CD4-positive, alpha-beta T cell treated with Interleukin-2 at 100 ng/mL for 4 hours (primary cell): ENCODE data around the gene PPP3CB.
A peak's percentile ranks its signal among the peaks of the same experiment; 100 is the strongest.

Experiments used
- DNase-seq: peaks from one replicate; pipeline ENCODE4 v3.0.0-alpha.2; 2020; ENCODE audit warnings: low spot score

Gene PPP3CB

GRCh38 chr10:73480158-73480557 is 15.7 kb downstream of the PPP3CB start:
- no peak for DNase-seq

- no peak for DNase-seq
Observed at GRCh38 chr10:73478636-73479035, 17.2 kb downstream of the PPP3CB start.

GRCh38 chr10:73471226-73471625 is 24.6 kb downstream of the PPP3CB start:
- DNase-seq = no peak

GRCh38 chr10:73469579-73469978 is 26.2 kb downstream of the PPP3CB start:
- no peak for DNase-seq

DNA sequence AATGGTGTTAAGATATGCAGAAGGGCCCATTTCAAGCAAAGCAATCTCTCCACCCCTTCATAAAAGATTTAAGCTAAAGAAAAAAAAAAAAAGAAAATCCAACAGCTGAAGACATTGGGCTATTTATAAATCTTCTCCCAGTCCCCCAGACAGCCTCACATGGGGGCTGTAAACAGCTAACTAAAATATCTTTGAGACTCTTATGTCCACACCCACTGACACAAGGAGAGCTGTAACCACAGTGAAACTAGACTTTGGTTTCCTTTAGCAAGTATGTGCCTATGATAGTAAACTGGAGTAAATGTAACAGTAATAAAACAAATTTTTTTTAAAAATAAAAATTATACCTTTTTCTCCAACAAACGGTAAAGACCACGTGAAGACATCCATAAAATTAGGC is 28.6 kb downstream of the PPP3CB start:
- DNase-seq = peak; percentile 4

DNA sequence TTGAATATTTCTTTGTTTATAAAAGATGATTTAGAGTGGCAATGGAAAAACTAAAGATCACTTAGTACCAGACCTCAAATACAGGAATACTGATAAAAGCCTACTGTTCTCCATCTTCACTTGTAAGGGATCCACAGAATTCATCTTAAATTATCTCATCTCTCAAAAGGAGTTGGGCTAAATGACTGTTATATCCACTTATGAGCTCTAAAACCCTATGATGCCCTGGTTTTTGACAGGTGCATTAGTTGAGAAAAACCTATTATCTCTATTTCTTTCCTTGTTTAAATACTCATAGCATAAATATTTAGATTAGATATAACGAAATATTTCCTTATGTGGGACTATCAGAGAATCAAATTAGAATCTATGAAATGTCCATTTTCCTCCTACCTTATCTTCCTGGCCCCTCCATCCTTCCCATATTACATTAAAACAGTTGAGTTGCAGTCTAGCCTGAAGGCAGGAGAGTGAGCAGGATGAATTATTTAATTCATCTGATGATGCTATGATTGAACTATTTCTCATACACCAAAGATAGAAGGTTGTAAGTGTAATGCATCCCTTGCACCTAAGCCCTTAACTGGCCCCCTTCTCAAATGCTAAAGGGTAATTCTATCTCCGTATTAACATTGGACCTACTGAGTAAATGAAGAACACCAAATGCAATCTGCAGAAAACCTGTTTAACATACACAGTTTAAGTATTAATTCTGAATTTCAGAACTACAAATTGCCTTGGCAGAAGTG is 29.7 kb downstream of the PPP3CB start:
- no peak for DNase-seq

DNA sequence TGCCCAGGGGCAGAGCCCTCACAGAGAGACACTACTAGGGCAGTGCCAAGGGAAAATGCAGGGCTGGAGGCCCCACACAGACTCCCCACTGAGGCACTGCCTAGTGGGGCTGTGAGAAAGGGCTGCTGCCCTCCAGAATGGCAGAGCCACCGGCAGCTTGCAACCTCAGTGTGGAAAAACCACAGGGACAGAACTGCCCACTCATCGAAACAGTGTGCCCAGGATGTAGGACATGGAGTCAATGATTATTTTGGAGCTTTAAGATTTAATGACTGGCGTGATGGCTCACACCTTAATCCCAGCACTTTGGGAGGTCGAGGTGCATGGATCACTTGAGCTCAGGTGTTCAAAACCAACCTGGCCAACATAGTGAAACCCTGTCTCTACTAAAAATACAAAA is 34.9 kb downstream of the PPP3CB start:
- DNase-seq = no peak

GRCh38 chr10:73459683-73460314 is 36.0 kb downstream of the PPP3CB start:
- DNase-seq = no peak

DNA sequence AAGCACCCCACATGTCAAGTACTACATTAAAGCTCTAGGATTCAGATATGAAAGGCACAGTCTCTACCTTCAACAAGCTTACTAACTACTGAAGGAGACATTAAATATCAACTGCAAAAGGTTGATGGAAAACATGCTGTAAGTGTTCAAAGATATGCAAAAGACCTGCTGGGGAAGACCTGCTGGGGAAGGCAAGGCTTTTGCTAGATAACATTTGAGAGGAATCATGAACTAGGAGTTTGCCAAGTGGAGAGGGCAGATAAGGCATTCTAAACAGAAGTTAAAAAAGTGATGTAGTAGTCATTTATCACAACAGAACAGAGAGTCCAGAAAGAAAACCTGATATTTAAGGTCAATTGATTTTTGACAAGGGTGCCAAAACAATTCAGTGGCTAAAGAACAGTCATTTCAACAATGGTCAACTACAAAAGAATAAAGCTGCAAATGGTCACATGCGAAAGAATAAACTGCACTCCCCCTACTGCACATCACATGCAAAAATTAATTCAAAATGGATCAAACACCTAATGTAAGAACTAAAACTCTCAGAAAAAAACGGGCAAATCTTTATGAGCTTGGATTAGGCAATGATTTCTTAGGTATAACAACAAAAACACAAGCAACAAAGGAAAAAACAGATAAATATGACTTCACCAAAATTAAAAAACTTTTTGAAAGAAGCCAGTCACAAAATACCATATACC is 39.5 kb downstream of the PPP3CB start:
- no peak for DNase-seq

DNA sequence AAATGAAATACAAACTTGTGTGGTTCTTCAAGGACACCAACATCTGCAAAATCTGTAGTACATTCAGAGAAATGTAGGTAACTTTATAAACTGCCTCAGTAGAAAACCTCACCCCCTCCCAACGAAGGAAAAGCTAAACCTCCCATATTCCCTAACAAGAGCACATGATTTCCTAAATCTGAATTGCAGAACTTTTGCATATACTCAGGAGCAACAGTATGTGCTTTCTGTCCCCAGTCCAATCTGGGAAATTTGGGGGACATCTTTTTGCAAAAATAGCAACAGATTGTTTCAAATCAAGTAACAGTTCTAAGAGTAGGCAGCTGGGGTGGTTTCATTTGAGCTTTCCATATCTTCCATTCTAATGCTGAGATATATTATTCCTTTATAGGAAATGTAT is 46.7 kb downstream of the PPP3CB start:
- DNase-seq = no peak

DNA sequence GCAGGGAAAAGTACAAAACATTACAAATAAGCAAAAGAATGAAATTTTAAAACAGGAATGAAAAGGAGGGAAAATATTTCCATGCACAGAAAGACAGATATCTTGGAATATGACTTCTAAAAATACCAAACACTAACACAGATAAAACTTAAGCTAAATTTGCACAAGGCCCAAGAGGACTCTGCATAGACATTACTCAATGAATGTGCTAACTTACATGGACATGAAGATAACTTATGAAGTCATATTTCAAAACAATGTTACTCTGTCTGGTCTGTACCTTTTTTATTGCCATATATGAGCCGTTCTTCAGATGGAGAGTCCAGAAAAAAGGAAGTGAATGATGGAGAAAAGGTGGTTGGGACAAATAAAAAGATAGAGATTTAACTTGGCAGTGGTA is 47.4 kb downstream of the PPP3CB start:
- DNase-seq = no peak

DNA sequence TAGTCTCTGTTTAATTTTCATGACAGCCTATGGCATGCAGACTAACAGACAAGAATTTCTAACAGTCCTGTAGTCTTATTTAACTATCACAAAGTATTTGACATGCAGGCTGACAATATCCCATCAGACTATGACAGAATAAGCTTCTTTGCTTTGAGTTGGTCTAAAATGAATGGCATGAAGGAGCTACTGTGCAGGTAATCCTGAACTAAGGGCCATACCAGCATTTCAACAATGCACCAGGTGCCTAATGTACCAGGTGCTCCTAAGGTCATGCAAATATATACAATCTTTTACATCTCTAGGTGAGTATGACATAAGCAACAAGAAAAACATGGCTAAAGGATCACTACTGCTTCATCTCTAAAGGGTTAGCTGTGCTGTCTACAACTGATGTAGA is 48.9 kb downstream of the PPP3CB start:
- DNase-seq = no peak

DNA sequence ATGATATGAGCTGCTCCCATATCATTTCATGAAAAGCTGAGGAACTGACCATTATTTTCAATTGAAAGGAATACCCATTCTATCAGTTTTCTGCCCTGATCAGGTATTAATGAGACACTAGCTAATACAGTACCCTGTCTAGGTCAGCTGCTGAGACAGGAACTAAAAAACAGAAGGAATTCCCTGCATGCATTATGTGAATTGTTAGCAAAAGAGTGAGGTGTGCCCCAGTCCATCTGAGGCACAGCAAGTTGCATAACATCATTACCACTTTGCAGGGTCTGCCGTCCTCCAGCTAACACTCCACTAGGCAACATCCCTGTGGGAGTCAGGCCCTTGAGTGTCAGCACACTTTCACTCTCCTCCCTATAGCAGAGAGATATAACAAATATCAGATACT is 51.4 kb downstream of the PPP3CB start:
- DNase-seq = no peak

GRCh38 chr10:73439605-73440312 is 56.1 kb downstream of the PPP3CB start:
- DNase-seq = no peak

DNA sequence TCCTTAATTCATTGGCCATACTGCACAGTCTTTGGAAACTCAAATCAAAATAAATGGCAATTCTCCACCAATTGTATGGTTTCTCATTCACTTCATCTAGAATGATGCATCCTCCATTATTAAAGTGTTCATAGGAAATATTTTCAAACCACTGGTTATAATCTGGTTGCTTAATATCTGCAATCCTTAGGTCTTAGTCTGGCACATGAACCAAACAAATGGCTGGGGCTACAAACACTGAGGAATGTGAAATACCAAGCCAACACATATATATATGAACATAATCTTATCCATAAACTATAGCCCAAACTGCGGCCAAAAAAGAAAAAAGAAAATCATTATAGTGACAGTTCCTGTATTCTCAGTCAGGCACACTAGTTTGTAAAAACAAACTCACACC is 56.8 kb downstream of the PPP3CB start:
- DNase-seq = no peak

DNA sequence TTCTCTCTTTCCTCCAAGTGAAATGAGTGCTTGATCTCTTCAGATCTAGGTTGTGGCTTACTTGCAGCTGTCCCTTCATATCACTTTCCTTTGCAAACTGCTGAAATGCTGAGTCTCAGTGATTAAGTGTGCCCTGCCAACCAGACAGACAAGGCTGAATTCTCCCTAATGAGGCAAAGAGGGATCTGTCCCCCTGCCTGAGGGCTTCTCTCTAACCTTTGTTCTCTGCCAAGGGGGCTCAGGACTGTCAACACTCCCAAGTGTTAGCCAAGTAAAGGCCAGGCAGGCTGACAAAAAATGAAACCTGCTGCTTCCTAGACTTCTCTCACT is 62.3 kb downstream of the PPP3CB start, which contains the start of gene MSS51:
TSS of gene MSS51 (minus strand) at position 24 of the 330 bp plus-strand sequence. CDS start 5,277 bp downstream, outside the sequence.
- no peak for DNase-seq

- DNase-seq = no peak
Observed at GRCh38 chr10:73432646-73433537, 62.9 kb downstream of the PPP3CB start.

- no peak for DNase-seq
Observed at GRCh38 chr10:73426318-73426717, 69.5 kb downstream of the PPP3CB start.

- DNase-seq = no peak
Observed at GRCh38 chr10:73424478-73424877, 71.3 kb downstream of the PPP3CB start.

GRCh38 chr10:73423309-73423708 is 72.5 kb downstream of the PPP3CB start:
- DNase-seq = no peak

GRCh38 chr10:73416571-73416970 is 79.3 kb downstream of the PPP3CB start:
- no peak for DNase-seq
